SIG-M5 treated with dmso at 0.1 percent for 504 hours (cell line): ENCODE data around the gene FES.

Experiments
- DNase-seq: peaks from one replicate; lab custom pipeline; 2025; ENCODE audit not compliant: unreplicated experiment; lab: John Stamatoyannopoulos, UW

Gene FES

DNA sequence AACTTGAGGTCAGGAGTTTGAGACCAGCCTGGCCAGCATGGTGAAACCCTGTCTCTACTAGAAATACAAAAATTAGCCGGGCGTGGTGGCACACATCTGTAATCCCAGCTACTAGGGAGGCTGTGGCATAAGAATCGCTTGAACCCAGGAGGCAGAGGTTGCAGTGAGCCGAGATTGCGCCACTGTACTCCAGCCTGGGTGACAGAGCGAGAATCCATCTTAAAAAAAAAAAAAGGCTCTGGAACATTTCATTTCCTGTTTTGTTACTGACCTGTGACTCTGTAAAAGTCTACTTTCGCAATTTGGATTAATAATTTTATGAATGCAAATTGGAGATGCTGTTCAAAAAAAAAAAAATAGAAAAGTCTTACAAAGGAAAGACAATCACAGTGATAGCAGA, 43.8 kb downstream of the FES start:
- DNase-seq = peak; percentile 22

DNA sequence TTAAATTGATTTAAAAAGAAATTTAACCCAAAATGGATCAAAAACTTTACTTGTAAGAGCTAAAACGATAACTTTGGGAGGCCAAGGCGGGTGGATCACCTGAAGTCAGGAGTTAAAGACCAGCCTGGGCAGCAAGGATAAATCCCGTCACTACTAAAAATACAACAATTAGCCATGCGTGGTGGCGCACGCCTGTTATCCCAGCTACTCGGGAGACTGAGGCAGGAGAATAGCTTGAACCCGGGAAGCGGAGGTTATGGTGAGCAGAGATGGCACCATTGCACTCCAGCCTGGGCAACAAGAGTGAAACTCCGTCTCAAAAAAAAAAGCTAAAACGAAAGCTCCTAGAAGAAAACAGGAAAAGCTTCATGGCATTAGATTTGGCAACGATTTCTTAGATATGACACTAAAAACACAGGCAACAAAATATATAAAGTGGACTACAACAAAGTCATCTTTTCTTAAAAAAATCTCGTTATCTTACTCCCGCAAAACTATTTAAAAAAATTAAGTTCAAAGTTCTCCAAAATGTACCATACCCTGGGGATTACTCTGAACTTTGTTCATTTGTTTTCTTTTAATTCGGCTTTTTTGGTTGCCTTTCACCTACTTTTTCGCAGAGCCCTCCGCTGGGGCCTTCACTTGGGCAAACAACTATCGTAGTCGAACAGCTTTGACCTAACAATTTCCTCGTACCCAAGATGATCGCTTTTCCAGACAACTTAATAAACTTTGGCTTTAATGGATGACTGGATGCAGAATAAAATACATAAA, 45.1 kb downstream of the FES start:
- DNase-seq = no peak

DNA sequence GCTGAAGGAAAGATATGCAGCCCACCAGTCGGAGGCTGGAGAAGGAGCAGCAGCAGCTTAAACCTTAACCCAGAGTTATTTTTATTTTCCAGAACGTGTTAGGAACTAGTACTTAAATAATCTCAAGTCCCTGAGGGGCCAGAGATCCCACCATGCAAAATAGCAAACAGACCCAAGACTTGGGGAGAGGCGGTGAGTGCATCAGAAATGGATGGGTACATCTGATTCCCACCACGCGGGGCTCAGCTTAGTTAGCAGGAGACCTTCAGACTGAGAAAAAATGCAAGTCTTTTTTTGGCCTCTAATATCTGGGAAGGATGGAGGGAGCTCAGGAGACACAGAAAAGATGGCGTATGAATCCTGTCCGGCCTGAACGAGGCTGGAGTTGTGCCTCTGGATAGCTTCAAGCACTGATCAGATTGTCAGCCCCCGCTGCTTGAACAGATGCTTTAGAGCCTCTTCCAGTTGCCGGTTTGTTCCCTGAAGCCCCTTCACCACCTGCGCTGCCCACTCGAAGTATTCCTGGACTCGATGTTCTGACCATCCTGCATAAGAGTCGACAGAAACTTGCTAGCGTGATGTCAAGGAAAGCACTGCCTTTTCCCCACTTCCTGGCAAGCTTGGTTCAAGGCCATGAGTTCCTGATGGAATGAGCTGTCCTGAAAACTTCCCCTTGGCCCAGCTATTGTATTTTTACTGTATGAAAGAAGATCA, 46.7 kb downstream of the FES start:
- no peak for DNase-seq

DNA sequence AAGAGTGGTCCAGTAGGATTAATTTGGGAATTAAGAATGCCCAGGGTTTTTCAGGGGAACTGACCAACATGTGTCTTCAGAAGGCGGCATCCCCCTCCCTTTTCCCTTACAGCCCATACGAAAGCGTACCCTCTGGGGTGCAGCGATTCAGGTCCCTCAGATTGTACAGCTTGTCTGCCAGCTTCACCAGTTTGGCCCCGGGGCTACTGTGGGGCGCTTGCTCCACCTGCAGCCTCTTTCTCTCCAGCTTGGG, 47.2 kb downstream of the FES start:
- DNase-seq = no peak

DNA sequence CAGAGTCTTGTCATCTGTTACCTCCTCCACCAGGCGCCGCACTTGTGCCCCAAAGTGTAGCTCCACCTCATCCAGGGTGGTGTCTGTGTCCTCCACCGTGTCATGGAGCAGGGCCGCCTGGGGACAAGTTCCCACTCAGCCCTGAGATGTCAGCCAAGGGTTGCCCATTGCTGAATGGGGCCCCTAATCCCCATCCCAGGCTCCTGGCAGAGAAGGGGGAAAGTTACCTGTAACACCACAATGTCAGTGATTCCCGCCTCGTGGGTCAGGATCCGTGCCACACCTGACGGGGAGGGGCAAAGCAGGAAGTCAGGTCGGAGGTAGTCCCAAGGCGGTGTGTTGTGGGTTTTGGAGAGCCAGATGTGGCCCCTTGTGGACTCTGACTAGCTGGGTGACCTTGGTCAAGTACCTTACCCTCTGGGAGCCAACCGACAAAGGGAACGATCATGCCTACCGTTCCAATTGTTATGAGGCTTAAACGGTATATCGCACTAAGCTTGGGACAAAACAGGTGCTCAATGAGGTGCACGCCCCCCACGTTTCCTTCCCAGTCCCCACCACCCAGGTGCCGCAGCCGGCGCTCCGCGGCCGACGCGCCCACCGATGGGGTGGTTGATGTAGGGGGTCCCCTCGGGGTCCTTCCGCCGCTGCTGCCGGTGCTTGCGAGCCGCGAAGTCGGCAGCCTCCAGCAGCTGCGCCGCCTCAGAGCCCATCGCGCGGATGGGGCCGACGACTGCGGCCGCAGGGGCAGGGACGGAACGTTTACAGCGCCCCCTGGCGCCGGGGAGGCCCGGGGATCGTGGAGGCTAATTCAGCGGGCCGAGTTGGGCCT, 47.7 kb downstream of the FES start, which contains the start of gene HDDC3:
TSS of gene HDDC3 (minus strand) at position 722 of the 832 bp plus-strand sequence. CDS start at position 713, 9 bp downstream.
- peak; percentile 92 for DNase-seq

DNA sequence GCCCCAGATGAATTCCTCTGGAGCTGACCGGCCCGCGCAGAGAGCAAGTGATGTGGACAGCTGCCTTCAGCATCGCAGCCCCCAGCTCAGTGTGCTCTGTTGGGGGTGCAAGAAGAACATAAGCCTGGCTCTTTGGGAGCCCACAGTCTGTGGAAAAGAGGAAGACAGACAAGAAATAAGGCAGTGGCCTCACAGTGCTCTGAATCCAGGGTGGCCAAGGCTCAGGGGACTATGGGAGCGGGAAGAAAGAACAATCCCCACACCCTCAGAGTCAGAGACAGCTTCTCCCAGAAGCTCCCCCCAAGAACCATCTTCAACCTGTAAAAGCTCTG, 48.3 kb downstream of the FES start:
- no peak for DNase-seq

DNA sequence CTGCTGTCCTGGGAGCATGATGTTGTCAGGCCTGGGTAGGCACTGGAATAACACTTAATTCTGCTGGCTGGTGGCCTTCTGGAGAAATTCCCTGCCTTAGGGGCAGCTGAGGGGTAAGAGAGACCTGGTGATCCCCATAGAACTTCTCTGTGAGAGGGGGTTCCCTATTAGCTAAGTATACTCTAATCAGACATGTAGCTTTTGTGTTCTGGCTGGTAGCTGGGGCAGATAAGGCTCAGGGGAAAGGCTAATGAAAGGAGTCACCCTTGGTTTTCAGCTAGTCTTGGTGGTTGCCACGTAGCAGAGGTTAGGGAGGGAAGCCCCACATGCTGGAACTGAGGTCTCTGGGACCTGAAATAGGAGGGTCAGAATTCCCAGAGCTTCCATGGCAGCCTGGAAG, 49.0 kb downstream of the FES start:
- DNase-seq = no peak

DNA sequence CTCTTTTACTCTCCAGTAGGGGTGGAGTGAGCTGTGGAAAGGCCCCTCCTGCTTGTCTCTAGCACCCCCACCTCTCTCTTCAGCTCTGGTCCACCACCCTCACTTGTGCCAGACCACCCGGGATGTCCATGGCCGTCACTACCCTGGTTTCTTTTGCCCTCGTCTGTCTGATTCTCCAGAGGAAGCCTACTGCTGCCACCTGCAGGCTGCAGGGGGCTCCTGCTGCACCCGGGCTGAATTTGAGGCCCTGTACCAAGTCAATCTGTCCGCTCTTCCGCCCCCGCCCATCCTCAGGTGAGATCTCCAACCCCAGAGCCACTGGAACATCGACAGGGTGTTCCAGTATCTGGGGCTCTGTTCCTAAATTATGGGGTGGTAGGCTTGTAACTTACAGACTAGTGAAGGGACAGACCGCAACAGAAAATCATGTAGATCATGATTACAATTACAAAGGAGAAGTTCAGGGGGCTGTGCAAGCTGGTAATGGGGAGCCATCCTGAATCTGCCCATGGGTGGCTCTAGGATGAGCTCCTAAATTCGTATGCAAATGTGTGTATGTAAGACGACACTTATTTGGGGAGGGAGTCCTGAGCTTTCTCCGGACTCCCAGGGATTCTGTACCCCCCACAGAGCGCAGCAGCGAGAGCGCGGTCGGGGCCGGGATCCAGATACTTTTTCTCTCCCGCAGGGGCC, 50.1 kb downstream of the FES start:
- DNase-seq = peak; percentile 85

DNA sequence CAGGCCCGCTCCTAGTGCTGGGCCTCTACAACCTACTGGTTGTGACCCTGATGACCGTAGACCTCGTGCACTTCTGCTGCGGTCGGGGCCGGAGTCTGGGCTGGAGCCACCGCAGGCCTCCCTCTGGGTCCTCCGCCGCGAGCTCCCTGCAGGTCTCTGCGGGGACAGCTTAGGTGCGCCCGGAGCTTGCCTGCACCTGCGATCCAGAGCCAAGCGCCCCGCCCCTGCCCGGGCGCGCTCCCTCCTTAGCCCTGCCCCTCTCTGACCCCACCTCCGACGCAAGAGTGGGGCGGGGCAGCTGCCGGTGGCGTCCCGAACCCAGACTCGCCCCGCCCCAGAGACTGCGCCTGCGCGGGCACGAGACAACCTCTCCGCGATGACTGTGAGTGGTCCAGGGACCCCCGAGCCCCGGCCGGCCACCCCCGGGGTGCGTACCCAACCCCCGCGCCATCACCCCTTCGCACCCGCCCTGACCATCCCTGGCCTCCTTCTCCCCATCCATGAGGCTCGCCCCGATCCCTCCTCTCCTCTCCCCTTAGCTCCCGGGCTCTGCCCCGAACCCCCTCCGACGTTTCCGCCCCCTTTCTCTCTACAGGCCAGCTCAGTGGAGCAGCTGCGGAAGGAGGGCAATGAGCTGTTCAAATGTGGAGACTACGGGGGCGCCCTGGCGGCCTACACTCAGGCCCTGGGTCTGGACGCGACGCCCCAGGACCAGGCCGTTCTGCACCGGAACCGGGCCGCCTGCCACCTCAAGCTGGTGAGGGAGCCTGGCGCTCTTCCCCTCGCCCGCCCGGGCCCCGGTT, 50.8 kb downstream of the FES start, which contains the start of gene UNC45A:
TSS of gene UNC45A (plus strand) at position 337 of the 803 bp plus-strand sequence. CDS start at position 377, 40 bp downstream.
- DNase-seq = peak; percentile 84

DNA sequence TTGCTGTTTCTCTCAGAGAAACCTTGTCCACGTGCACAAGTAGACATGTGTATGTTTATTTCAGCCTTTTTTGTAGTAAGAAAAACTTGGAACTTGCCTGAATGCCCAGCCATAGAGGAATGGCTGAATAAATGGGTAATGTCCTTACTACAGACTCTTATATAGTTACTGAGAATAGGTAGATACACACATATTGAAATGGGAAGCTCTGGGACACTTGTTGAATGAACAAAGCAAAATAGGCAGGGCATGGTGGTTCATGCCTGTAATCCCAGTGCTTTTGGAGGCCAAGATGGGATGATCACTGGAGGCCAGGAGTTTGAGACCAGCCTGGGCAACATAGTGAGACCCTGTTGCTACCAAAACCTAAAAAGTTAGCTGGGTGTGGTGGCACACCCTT, 52.5 kb downstream of the FES start:
- no peak for DNase-seq

DNA sequence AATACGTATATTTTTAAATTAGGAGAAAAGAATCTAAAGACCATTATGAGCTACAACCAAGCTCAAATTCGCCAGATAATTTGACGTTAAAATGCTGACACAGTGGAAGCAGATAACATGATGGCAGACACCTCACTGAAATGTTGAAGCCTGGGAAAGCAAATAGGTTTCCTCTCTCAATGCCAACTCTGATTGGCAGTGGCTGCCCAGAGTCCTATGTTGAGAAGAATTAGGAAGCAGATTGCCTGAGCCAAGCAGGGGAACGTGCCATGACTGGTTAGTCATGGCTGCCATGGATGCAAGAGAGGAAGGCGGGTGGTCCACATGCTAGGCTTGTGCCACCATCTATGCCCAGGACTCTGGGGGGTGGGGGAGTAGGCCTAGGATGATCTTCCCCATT, 54.0 kb downstream of the FES start:
- DNase-seq = no peak

DNA sequence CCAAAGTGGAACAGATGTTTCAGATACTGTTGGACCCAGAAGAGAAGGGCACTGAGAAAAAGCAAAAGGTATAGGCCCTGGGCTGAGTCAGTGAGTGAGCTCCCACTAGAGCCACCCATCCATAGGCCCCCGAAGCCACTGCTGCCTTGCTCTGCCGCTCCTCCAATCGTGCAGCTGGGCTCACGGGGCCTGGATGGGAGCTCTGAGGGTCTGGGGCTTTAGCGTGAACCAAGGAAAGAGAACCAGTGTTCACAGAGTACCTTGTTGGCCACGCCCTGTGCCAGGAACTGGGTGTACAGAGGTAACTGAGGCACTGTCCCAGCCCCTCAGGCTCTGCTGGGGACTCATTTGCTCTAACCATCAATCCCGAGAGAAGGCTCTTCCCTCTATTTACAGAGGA, 55.5 kb downstream of the FES start:
- no peak for DNase-seq

DNA sequence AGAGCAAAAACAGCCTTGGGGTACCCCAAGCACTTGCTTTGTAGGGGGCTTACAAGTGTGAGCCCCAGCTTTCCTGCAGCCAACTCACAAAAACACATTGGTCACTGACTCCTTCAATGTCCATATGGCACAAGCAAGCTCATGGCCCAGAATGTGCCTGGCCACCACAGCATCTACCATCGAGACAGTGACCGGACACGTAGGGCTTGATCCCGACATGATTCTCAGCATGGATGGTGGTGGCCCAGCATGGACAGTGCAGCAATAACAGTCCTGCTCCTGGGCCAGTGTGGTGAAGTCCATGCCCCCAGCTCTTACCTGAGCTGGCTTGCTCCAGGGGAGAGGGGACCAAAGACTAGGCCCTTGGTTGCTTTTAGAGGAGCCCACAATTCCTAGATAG, 56.7 kb downstream of the FES start:
- no peak for DNase-seq

DNA sequence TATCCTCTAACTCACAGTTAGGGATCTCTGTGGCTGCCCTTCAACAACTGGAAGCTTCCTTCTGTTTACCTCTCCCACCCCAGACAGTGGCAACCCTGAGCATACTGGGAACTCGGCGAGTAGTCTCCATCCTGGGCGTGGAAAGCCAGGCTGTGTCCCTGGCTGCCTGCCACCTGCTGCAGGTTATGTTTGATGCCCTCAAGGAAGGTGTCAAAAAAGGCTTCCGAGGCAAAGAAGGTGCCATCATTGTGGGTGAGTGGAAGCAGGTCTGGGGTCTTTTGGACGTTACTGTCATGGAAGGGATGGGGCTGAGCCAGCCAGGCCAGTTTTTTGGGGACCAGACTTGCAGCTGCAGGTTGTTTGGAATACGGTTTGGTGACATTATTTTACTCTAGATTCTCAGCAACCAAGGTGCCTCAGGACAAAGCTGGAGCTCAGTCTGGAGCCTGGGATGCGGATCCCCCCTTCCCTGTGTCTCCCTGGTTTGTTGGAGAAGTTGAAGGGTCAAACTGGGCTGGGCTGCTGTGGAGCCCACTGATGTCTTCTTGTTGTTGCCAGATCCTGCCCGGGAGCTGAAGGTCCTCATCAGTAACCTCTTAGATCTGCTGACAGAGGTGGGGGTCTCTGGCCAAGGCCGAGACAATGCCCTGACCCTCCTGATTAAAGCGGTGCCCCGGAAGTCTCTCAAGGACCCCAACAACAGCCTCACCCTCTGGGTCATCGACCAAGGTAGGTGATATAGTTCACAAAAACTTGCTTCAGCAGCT, 58.2 kb downstream of the FES start:
- no peak for DNase-seq

DNA sequence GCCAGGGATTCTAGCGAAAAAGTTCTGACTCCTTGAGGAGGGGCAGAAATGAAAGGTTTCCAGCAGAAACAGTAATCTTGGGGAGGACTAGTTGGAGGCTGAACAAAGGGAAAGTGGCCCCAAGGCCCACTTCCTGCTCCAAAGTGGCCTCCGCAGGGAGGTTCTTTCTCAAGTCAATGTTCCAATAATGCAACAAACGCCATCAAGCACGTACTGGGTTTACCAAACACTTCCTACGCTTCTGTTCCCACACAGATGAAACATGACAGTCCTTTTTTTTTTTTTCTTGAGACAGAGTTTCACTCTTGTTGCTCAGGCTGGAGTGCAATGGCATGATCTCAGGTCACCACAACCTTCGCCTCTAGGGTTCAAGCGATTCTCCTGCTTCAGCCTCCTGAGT, 60.8 kb downstream of the FES start:
- DNase-seq = no peak
